K562 (cell line): ENCODE results near the gene ZNF785. TPM values are rescaled to one million over a fixed set of nuclear protein-coding genes. Genes with fewer than 3 reads are reported as not detected.

Experiments used
- ARNT ChIP-seq, 2 experiments: fragments of 450-650 bp; IDR thresholded peaks; 2 replicates each; pipeline ENCODE4 v1.6.1; 2016; ENCODE audit warnings: mild to moderate bottlenecking in 1 of 2
- CLOCK ChIP-seq: fragments of 250-450 bp; sonication (Bioruptor Pico); IDR thresholded peaks from 2 replicates; pipeline ENCODE4 v1.4.0; 2020; ENCODE audit warnings: mild to moderate bottlenecking, moderate library complexity, borderline replicate concordance
- CSDE1 ChIP-seq, 2 experiments: fragments of 450-650 bp; IDR thresholded peaks; 2 replicates each; pipeline ENCODE4 v1.6.1; 2016; ENCODE audit warnings: mild to moderate bottlenecking in 1 of 2
- E2F1 ChIP-seq: sonication (generic); formaldehyde crosslinking; IDR thresholded peaks from 2 replicates; pipeline ENCODE4 v1.8.1; 2023; ENCODE audit warnings: mild to moderate bottlenecking, missing genetic modification reagents, moderate library complexity
- EWSR1 ChIP-seq: fragments of 450-650 bp; IDR thresholded peaks from 2 replicates; pipeline ENCODE4 v1.6.1; 2018; ENCODE audit warnings: borderline replicate concordance, mild to moderate bottlenecking, low read depth, moderate library complexity; ENCODE audit not compliant: partially characterized antibody
- FOXP1 ChIP-seq: sonication (generic); formaldehyde crosslinking; IDR thresholded peaks from 2 replicates; pipeline ENCODE4 v1.8.0; 2022; ENCODE audit warnings: mild to moderate bottlenecking, missing genetic modification reagents
- L3MBTL2 ChIP-seq: fragments of 450-650 bp; IDR thresholded peaks from 2 replicates; pipeline ENCODE4 v1.6.1; 2016; ENCODE audit warnings: mild to moderate bottlenecking, moderate library complexity
- MCM2 ChIP-seq: fragments of 450-650 bp; IDR thresholded peaks from 2 replicates; pipeline ENCODE4 v1.6.1; 2017; ENCODE audit warnings: low read depth, mild to moderate bottlenecking
- NFRKB ChIP-seq: fragments of 450-650 bp; IDR thresholded peaks from 2 replicates; pipeline ENCODE4 v1.6.1; 2016; ENCODE audit warnings: low read depth
- POLR2AphosphoS2 ChIP-seq: IDR thresholded peaks from 2 replicates; pipeline ENCODE4 v1.6.1; 2012; ENCODE audit warnings: low read length, improper control_type of control experiment
- ZC3H8 ChIP-seq: fragments of 450-650 bp; IDR thresholded peaks from 2 replicates; pipeline ENCODE4 v1.6.1; 2017
- ZNF445 ChIP-seq: fragments of 250-450 bp; sonication (Bioruptor Pico); IDR thresholded peaks from 2 replicates; pipeline ENCODE4 v1.4.0; 2020; ENCODE audit warnings: low read depth, mild to moderate bottlenecking, moderate library complexity
- polyA plus RNA-seq, 8 experiments: library from polyadenylated mRNA; depleted of rRNA in 4 of 8; stranded (reverse) in 5 of 8; unstranded in 3 of 8; fragments of >200 nt; fragmentation: Nextera tagmentation in 2 of 8; fragmentation: Illumina TruSeq in 1 of 8; extraction: Ambion mirVana in 2 of 8; extraction: Trizol in 1 of 8; gene quantifications; 2 replicates each; pipeline versions ENCODE4 v1.2.1 to v1.2.3, GENCODE V29; 2011 to 2014; ENCODE audit warnings: inconsistent platforms in 1 of 8, missing spikeins in 1 of 8
- total RNA-seq, 7 experiments: library from RNA; depleted of rRNA in 6 of 7; stranded (reverse); fragments of >200 nt in 6 of 7; fragmentation: Illumina TruSeq in 2 of 7; extraction: Trizol in 2 of 7; gene quantifications; 2 replicates each; pipeline versions ENCODE4 v1.2.1 to v1.2.3, GENCODE V29; 2011 to 2021; ENCODE audit warnings: low replicate concordance in 1 of 7
- TF ChIP-seq, protein P1 (sequence below): fragments of 450-650 bp; conservative IDR thresholded peaks from 2 replicates; pipeline ENCODE4 v1.6.1; 2016; ENCODE audit warnings: missing genetic modification characterization, low read depth, mild to moderate bottlenecking, control low read depth, missing compliant biosample characterization
- TF ChIP-seq, protein P2 (sequence below), 2 experiments: fragments of 200-800 bp in 1 of 2; sonication (Bioruptor generic) in 1 of 2; sonication (generic) in 1 of 2; formaldehyde crosslinking in 1 of 2; IDR thresholded peaks in 1 of 2; conservative IDR thresholded peaks in 1 of 2; 2 replicates each; pipeline versions ENCODE4 v1.5.0 to v1.6.1; 2016 to 2020; ENCODE audit warnings: missing compliant biosample characterization in 1 of 2, missing genetic modification characterization in 1 of 2, missing genetic modification reagents in 1 of 2
- TF ChIP-seq, protein P3 (sequence below): fragments of 250-450 bp; sonication (Bioruptor Pico); IDR thresholded peaks from 2 replicates; pipeline ENCODE4 v1.4.0; 2020; ENCODE audit warnings: mild to moderate bottlenecking, moderate library complexity

ZNF785 gene
- total and polyA plus RNA-seq, 9 of the 15 experiments (the other 6 are each of a cell fraction or from before 2014, with no cell fraction given), result 0.64 to 11.0 (median 6.4) TPM

GRCh38 chr16:30571445-30572322 lies 13.8 kb downstream of the ZNF785 start, which contains the start of gene ZNF688 (continued):
- TF ChIP-seq, protein P1, sequence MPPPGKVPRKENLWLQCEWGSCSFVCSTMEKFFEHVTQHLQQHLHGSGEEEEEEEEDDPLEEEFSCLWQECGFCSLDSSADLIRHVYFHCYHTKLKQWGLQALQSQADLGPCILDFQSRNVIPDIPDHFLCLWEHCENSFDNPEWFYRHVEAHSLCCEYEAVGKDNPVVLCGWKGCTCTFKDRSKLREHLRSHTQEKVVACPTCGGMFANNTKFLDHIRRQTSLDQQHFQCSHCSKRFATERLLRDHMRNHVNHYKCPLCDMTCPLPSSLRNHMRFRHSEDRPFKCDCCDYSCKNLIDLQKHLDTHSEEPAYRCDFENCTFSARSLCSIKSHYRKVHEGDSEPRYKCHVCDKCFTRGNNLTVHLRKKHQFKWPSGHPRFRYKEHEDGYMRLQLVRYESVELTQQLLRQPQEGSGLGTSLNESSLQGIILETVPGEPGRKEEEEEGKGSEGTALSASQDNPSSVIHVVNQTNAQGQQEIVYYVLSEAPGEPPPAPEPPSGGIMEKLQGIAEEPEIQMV (tag), result no peak
- TF ChIP-seq, protein P2, sequence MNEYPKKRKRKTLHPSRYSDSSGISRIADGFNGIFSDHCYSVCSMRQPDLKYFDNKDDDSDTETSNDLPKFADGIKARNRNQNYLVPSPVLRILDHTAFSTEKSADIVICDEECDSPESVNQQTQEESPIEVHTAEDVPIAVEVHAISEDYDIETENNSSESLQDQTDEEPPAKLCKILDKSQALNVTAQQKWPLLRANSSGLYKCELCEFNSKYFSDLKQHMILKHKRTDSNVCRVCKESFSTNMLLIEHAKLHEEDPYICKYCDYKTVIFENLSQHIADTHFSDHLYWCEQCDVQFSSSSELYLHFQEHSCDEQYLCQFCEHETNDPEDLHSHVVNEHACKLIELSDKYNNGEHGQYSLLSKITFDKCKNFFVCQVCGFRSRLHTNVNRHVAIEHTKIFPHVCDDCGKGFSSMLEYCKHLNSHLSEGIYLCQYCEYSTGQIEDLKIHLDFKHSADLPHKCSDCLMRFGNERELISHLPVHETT (CRISPR knock-in tag; conservative IDR thresholded peaks at IDR 0.05 in 1 of 2, IDR thresholded peaks at IDR 0.05 in 1 of 2), result peak in 1 of 2 experiments; percentile 73; a peak in 1 of 4 replicates
- TF ChIP-seq E2F1 (CRISPR knock-in tag), result peak; percentile 34; the same call in 1 of the 2 replicates
- peak; percentile 98 for TF ChIP-seq NFRKB
- no peak for TF ChIP-seq FOXP1 (CRISPR knock-in tag)
- 0 out of 4 replicates have a peak, but pooled peaks of 1 of the 2 experiments have one; percentile 56 for TF ChIP-seq ARNT (IDR thresholded peaks at IDR 0.05)
- TF ChIP-seq ZNF445, result no peak
- TF ChIP-seq L3MBTL2, result peak; percentile 61
- no peak for TF ChIP-seq MCM2
- no peak for TF ChIP-seq CLOCK (CRISPR knock-in tag)
- TF ChIP-seq, protein P3, sequence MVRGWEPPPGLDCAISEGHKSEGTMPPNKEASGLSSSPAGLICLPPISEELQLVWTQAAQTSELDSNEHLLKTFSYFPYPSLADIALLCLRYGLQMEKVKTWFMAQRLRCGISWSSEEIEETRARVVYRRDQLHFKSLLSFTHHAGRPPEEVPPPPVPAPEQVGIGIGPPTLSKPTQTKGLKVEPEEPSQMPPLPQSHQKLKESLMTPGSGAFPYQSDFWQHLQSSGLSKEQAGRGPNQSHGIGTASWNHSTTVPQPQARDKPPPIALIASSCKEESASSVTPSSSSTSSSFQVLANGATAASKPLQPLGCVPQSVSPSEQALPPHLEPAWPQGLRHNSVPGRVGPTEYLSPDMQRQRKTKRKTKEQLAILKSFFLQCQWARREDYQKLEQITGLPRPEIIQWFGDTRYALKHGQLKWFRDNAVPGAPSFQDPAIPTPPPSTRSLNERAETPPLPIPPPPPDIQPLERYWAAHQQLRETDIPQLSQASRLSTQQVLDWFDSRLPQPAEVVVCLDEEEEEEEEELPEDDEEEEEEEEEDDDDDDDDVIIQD (CRISPR knock-in tag), result 0 out of 2 replicates have a peak, but pooled peaks have one; percentile 22
- TF ChIP-seq POLR2AphosphoS2, result no peak
- no peak for TF ChIP-seq ZC3H8
- peak in 1 of 2 experiments; percentile 94 for TF ChIP-seq CSDE1 (IDR thresholded peaks at IDR 0.05)
- TF ChIP-seq EWSR1, result no peak
